Stimulated activated CD4-positive, alpha-beta T cell treated with anti-CD3 and anti-CD28 coated beads, Interleukin-15, amount 100 ng/mL, for 24 hours (primary cell): ENCODE measurements around the gene SIX3.

Experiments used
- DNase-seq: peaks from one replicate; pipeline ENCODE4 v3.0.0-alpha.2; 2020

Gene SIX3

DNA sequence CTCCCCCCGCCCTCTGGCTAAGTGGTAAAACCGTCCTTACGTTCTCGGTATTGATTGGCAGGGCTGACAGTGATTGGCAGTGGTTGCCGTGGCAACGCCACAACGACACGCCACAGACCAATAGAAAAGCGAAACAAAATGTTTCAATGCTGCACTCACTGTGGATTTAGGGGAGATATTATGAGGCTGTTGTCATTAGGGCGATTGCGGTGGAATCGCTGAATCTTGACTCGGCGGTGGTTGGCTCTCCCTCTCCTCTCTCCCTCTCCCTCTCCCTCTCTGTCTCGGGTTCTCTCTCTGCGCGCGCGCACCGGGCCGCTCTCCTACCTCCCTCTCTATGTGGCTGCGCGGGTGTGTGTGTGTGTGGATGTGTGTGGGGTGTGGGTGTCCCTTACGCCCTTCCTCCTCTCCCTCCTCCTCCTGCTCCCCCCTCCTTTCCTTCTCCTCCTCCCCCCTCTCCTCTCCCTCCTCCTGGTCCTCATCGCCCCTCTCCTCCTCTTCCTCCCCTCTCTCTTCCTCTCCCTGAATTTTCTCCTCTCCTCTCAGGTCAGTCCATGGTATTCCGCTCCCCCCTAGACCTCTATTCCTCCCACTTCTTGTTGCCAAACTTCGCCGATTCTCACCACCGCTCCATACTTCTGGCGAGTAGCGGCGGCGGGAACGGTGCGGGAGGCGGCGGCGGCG, at the start of gene SIX3:
Gene SIX3 (plus strand): TSS at position 152 of the 684 bp plus-strand sequence. CDS start 403 bp downstream, at position 555.
- DNase-seq: peak; percentile 63

DNA sequence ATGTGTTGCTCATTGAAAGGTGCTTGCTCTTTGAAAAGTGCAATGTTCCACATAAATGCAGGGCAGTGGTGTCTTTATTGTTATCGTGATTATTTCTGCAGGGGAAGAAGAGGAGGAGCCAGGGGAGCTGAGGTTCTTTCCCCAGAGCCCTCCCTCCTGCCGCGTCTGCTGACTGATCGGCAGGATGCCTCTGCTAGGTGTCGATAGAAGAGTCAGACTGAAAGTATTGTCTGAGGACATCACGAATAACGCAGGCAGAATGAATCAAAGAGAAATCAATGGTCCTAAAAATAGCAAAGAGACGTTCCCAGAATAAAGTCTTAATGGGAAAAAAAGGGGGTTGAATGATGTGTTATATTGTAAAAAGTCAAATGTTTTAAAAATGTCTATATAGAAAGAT, 47.4 kb upstream of the SIX3 start:
- DNase-seq: peak; percentile 44

DNA sequence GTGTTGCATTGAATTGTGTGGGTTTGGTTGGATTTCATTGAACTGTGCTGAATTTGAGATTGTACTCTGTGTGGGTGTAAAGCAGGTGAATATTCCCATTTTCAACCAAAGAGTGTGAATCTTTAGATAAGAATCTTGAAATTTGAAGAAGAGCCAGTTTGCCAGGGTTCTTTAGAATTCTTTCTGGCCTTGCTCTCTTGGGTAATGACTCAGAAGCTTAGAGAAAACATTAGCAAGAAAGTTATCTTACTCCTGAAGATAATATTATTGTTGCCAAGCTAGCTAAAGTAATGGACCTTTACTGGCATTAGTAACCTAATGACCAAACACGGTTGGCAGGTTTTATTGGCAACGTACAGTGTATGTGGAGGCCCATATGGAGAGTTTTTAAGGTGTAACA, 46.4 kb upstream of the SIX3 start:
- DNase-seq: no peak

DNA sequence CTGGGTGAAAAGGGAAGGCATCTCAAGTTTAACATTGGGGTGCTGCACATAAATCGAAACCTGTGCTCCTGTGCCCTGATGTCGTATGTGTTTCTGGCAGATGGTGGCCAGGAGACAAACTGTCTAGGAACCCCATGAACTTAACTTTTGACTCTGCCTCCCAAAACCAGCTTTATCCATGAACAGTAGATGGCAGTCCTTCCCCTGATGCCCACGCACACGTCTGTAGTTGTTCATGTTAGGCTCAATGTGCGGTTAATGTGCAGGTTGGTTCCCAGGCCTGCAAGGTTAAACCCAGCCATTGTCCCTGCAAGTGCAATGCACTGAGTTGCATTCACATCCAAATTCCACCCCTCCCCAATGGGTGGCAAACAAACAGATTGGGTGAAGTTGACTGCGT, 44.1 kb upstream of the SIX3 start:
- DNase-seq: no peak

DNA sequence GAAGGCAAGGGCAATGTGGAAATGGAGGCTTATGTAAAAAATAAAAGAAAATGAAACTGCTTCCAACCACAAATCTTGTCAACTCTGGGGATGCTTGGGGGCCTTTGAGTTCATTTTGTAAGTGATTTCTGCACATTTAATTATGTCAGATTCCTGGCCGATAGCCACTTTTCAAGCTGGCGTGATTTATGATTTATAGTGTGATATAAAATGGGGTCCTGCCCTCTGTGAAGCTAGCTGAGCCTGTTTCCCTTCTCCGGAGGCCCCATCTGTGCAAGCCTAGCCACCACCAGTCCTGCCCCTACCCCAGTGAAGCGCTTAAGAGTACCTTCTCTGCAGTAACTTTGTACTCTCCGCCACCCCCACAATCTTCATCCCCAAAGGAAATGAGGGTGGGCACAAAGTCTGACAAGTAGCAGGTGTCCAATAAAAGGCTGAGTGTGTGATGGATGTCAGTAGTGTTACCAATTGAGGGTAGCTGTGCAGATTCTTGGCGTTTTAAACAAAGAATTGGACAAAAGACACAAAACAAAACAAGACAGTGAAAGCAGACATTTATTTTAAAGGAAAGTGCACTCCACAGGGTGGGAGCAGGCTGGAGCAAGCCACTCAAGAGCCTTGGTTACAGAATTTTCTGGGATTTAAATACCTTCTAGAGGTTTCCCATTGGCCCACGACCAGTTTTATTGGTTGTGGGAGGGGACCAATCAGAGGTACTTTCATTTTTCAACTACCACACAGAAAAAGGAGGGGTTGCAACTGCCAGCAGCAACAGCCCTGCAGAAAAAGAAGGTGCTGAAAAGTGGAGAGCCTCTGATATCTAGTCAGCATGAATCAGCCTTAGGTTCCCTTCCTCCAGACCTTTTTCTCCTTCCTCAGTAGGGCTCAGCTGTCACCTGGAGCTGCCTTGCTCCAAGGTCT, 39.0 kb upstream of the SIX3 start:
- no peak for DNase-seq

DNA sequence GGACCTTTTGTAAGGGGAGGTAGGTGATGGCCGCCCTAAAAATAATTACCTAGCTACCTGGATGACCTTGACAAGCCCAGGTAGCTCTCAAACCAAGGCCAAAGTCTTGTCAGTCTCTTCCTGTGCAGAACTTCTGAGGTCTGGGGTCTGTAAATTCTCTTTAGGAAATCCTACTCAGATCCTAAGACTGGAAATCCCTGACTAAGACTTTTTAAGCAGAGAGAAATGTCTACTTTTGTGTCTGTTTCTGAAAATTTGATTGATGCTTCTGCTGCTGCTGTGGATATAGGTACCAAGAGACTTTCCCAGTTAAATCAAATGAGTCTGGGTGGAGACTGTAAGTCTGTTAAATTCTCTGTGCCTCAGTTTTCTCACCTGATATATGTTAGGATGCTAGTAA, 36.9 kb upstream of the SIX3 start:
- DNase-seq: no peak

DNA sequence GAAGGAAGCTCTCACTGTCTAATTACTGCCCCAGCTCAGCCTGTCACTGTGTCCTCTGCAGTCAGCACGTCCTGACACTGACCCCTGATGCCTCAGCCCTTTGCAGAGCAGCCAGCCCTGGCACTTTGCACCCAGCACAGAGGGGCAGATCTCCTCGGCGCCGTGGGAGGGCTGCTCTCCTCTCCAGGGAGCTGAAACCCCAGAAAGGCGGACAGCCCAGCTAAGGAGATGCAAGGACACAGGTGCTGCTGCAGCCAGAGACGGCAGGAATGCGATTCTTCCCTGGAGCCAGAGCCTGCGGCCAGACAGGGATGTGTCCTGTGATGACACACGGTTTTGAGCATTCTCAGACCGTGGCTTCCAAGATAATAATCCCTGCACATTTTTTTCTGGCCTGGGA, 34.5 kb upstream of the SIX3 start:
- no peak for DNase-seq

DNA sequence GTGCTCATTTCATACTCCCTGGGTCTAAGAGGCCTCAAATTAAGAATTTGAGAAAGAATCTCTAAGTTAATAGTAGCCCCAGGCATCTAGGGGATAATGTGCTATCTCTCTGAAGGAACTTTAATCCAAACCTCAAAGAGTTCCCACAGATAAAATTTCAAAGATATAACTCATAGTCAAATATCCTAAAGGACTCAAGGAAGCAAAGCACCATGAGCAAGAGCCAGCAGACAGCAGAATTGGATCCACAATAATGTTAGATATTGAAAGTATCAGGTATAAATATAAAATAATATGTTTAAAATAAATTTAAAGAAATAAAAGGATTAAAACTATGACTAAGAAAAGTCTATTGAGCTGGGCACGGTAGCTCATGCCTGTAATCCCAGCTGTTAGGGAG, 31.7 kb upstream of the SIX3 start:
- DNase-seq: no peak

DNA sequence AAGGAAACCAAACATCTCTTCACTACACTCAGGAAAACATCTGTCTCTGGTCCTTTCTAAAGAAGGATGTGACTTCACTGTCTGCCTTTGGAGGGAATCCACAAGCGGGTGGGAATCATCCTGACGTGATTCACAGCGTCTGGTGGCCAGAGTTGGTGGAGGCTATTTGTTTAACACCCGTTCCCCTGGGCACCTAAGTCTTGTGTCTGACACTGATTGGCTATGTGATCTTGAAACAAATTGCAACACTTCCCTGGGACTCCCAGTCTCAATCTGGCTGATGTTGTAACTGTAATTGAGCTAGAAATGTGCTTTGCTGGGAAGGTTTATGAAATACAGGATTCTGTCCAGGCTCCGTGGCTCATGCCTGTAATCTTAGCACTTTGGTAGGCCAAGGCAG, 28.8 kb upstream of the SIX3 start:
- no peak for DNase-seq

DNA sequence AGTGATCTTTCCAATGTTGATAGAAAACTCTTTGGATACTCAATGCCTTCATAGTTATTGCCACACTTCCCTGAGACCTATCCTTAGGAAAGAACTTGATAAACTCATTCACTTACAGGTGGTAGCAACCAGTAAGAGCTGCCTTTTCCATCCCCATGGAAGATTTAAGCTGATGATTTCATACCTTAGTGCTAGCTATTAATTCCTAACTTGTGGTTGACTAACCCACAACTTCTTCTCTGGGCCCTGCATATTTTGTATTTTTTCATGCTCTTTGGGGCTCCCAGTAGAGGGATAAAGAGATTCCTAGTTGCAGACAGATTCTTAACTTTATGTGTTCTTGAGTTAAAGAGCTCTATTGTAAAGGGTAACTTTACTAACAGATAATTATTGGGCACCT, 25.2 kb upstream of the SIX3 start:
- DNase-seq: no peak

DNA sequence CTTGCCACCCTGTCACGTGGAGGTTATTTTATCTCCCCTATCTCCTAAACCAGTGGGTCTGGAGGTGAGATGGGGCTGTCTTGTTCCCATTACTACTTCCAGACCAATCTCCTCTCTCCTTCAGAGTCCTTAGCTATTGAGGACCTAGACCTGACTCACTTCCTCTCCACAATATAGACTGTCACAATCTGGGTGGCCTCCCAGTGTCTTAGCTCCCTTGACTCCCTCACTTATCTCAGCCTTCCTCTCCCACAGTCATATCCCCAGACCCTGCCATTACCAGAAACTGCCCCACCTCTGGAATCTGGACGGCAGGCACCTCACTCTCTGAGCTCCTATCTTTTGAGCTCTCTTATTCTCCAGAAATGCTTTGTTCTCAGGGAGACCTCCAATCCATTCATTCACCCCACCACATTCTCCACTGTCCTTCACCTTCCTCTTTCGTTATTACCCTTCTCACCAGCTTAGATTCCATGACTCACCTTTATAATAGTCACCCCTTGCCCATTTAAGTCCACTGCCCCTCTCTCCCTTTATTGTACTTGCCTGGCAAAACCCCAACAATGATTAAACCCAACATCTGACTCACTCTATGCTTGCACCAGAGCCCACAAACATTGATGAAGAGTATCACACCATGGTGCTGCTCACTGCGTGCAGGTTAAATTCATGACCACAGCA, 23.3 kb upstream of the SIX3 start:
- DNase-seq: no peak

DNA sequence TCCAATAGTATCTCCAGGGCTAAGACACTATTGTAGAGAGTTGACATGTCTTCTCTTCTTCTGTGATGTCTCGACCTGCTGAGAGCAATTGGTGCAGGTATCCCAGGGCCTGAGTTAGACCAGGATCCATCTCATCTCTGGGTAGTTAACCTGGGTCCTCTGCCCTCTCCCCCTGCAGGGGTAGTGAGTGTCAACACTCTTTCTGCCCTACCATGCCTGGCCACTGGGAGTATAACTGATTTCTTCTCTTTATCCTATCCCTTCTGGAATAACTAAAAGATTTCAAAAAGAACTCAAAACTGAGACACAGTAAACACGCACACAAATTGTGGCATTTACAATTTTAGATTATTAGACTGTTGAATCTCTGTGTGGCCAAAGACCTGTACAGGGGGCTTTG, 20.8 kb upstream of the SIX3 start:
- DNase-seq: no peak

DNA sequence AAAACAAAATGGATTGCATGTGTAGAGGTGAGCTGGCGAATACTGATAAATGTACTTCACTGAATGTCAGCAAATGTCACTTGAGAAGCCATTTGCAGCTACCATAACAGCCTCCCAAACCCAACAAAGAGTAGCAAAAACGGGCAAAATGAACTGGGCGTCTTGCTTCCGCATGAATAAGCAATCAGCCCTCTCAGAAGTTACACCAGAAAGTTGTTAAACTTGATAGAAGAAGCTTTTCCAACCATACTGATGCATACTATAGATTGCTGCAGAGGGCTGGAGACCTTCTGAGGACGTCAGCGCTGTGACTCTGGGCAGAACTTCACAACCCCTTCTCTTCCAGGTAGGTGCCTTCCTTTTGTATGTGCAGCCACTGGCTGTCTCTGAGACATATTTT, 18.7 kb upstream of the SIX3 start:
- DNase-seq: no peak

DNA sequence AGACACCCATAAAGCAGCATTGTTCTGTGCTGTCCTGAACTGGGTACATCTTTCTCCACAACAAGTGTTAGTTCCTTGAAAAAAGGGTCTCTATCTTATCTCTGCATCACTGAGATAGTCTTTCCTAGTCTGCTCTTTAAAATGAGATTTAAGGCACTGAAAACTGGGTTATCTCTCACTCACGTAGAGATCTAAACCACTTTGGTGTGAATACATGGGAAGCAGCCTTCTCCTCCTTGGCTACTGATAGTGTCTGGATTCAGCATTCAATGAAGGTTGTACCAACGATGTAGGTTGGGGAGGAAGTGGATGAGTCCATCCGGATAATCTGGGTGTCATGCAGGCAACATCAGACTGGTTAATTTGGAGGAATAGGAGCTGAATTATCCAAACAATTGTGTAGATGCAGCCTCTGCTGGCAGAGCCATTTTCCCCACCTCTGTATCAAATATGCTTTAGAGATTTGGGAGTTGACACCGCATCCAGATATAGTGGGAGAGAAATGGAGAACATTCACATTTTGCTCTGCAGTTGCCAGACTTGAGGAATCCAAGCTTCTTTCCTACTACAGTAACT, 15.9 kb upstream of the SIX3 start:
- DNase-seq: no peak

DNA sequence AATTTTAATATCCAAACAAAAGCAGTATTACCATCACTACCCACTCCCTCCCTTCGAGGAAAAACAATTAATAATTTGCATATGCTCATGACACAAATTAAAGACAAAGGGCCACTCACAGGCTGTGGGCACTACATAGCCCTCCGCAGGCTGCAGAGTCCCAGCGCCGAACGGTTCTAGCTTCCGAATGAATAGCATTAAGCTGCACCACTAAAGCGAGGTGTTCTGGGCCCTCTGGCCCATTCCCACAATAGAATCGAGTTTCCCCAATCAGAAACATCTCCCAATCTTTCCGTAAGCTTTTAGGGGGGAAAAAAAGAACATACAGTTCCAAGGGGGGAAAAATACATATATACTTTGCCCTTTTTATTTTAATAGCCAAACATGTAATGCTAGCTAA, 14.5 kb upstream of the SIX3 start:
- DNase-seq: no peak

DNA sequence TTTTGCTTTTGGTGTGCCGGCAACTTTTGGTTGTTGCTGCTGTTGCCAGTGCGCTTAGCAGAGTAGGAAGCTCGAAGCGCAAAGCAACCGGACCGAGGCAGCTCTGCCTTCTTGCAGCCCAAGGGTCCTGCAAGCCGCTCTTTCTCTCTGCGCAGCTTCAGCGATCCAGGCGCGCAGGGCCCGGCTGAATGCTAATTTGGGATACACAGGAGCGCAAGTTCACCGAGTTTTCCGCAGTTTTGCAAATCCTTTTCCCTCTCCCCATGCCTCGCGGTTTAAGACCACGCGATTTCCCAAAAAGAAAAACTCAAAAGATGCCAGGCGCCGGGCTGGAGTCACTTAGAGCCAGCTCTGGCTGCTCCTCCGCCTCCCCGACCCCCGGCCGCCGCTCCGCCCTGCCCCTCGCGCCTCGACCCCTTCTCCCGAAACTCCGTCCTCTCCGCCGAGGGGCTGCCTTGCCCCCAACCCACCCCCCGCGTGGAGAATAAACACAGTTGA, 13.5 kb upstream of the SIX3 start:
- no peak for DNase-seq

DNA sequence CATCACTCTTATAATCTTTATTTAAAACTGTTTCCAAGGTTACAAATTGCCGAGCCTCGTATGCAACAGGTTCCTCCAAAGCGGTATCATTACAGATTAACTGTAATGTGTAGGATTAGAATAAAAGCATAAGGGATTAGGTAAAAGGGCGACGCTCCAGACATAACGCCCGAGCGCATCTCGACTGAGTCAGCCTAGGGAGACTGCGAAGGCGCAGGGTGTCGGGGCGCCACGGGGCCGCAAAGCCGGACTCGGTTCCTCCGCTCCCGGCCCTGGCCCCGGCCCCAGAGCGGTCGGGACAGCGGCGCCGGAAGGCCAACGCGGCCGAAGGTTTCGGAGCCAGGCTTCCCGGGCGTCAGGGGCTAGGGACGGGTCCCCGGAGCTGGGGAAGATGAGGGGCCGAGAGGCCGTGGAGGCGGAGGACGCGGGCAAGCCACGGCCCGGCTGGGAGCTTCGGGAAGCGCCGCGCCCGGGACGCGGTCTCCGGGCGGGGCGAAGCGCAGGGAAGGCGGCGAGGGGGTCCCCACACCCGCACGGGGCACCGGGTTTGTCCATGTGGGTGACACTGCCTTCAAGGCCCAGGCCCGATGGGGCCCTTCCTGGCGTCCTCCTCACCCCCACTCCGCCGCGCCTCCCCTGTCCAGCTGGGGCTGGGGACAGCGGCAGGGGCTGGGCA, 12.9 kb upstream of the SIX3 start:
- no peak for DNase-seq

DNA sequence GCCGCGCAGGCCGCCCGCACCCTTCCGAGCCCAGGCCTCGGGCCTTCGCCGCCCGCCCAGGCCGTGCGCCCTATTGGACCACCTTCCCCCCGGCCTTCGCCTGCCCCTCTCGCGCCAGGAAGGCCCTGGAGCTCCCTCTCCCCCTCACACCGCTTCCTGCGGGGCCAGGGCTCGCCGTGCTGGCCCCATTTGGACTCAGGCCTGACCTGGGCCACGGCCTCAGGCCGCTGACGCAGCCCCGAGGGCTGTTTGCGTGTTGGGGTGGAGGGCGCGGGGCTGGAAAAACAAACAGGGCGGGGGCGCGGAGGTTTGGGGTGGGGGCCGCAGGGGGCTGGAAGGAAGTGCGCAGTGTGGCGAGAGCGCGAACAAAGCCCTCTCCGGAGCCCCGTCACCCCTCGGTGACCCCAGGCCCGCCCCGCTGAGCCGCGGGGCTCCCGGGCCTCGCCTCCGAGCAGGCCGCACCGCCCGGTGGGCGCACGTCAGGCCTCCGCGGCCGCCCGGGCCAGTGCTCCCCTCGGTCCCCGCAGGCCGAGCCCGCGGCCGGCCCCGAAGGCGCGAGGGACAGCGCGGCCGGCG, 12.3 kb upstream of the SIX3 start:
- no peak for DNase-seq

DNA sequence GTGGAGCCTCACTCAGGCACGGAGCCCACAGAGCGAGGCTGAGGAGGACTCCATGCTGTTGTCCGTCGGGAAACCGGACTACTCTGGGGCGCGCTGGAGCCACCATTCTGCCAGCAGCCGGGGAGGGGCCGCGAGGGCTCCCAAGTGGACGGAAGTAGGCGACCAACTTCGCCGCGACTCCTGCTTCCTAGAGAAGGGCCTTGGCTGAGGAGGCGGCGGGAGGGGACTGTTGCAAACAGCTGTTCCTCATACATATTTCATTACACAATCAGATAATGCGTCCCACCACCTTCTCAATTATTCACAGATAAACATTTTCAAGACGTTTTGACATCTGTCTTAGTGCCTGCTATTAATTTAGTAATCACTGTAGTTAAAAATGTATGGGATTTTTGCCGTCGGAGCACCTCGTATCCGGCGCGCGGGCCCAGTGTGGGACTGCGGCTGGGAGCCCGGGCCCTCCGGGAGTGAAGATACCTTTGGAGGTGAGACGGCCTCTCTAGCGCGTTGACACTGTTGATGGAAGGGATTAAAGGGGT, 11.7 kb upstream of the SIX3 start:
- no peak for DNase-seq

DNA sequence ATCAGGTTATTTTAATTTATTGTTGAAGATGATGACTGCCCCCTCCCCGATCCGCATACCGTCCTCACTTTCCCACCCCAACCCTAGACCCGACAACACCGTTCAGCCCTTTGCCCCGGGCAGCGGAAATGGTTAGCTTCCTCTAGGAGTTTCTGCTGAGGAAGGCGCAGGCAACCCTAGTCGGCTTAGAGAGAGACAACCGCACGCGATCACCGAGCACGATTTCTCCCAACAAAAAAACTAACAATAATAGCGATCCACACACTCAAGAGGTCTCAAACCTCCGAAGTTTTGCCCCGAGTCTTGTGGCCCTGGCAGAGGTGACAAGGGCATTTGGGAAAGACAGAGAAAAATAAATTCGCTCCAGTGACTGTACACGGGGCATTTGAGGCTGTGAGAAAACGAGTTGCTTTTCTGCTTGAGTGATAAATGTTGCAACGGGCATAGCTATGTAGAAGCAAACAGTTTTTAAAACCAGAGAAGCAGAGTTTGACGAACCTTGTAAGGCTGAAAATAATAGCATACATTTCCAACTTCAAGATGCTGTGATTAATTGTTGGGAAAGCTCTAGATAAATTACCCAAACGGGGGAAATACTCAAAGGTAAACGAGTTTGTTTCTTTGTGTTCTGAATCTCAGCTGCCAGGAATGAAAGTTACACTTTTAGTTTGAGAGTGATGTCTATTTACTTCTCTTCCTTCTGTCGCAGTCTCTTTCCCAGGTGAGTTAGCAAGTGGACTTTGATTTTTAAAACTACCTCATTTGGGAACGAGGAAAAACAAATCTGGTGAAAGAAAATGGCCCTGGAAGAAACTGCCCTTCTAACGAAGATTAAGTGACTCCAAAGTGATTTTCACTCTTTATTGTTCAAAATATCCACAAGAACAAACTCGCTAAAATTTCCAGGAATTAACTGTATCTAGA, 11.0 kb upstream of the SIX3 start:
- DNase-seq: no peak
